ENCODE data around the gene CBX2.
"Not testable (repeated sequence)": the region's sequence is repeated elsewhere in the genome, so short reads cannot be mapped to it uniquely, and the experiment has no call there.

Gene CBX2

GRCh38 chr17:79743614-79744013, 34.3 kb upstream of the CBX2 start:
- no peak for DNase-seq

GRCh38 chr17:79745641-79746105, 32.3 kb upstream of the CBX2 start:
- no peak for DNase-seq

DNA sequence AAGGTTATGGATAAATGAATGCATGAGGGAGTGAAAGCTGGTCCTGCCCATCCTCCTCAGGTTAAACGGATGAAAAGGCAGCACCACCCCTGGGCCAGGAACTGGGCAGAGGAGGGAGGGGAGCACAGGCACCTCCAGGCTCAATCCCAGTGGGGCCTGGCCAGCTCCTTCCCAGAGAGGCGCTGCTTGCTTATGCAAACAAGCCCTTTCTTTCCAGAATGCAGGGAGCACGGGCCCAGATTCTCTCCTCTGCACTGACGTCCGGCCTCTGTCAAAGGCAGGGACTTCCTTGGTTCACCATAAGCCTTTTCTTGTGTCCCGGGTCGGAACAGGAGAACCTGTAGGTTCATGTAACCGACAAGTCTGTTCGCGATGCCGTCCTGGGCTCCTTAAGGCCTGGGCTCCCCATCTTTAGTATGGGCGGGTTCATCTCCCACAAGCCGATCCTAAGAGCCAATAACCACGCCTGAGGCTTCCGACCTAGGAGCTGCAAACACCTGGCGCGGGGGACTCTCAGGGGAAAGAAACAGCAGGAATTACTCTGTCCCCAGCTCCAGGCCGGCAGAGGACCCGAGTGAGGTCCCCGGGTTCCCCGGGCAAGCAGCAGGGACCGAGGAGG, 30.9 kb upstream of the CBX2 start:
- DNase-seq, result no peak

DNA sequence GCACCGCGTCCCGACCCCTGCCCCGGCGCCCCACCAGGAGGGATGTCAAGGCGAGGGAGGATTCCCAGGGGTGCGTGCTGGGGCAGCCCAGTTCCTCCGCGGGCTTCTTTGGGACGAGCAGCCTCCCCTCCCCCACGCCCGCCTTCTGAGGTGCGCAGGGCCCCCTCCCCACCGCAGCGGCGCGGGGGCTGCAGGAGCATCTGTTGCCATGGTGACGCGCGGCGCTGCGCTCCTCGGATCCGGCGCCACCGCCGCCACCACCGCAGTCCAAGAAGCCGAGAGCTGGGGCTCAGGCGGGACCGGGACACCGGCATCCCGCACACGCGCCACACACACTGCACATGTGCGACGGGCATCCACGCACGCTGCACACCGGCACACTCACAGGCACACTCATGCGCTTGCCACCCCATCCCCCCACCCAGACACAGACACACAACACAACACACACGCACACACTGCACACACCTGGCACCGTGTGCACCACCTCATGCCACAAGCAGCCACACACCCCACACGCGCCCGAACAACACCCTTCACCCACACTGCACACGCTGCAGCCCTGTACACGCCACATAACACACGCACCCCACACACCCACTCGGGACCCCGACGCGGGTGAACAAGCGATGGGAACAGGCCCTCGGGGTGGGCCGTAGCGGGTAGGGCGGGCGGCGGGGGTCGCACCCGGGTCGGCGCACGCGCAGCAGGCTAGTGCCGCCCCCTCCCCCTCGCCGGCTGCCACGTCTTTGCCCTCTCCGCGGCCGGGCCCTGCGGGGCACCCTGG, 30.2 kb upstream of the CBX2 start:
- DNase-seq, result no peak

- no peak for DNase-seq
These were observed 29.5 kb upstream of the CBX2 start for GRCh38 chr17:79748295-79749099.

- peak; percentile 3 for DNase-seq
These were observed 28.7 kb upstream of the CBX2 start for GRCh38 chr17:79749156-79749815.

GRCh38 chr17:79749958-79750357, 28.0 kb upstream of the CBX2 start:
- no peak for DNase-seq

DNA sequence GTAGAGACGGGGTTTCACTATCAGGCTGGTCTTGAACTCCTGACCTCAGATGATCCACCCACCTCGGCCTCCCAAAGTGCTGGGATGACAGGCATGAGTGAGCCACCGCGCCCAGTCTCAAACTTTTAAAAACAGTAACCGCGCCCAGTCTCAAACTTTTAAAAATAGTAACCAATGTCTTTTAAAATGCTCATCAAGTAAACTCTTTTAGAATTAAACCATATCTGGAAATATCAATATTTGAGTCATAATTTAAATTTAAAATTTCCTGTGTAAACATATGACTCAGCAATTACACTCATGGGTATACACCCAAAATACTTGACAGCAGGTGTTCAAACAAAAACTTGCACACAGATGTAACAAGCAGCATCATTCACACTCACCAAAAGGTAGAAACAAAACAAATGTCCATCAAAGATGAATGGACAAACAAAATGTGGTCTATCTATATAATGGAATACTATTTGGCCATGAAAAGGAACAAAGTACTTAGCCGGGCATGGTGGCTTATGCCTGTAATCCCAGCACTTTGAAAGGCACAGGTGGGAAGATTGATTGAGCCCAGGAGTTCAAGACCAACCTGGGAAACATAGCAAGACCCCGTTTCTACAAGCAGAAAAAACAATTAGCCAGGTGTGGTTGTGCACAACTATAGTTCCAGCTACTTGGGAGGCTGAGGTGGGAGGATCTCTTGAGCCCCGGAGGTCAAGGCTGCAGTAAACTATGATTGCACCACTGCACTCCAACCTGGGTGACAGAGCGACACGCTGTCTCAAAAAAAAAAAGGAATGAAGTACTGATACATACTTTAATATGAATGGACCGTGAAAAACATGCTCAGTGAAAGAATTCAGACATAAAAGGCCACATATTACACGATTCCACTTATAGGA, 27.1 kb upstream of the CBX2 start:
- DNase-seq, result no peak

DNA sequence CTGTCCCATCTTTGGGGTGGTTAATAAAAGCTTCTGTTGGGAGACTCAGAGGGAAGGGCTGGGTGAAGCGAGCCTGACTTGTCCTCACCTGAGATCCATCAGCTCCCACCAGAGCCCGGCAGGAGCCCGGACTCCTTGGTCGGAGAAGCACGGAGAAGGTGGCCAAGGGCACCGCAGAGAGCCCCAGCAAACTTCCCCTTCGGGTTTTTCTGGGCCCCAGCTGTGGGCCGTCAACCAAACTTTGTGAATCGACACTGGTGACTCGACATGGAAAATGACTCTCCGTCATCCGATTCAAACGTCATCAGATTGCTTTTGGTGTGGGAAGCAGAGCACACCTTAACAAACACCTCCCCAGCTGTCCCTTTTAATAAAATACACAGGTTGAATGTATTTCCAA, 25.8 kb upstream of the CBX2 start:
- DNase-seq, result no peak

DNA sequence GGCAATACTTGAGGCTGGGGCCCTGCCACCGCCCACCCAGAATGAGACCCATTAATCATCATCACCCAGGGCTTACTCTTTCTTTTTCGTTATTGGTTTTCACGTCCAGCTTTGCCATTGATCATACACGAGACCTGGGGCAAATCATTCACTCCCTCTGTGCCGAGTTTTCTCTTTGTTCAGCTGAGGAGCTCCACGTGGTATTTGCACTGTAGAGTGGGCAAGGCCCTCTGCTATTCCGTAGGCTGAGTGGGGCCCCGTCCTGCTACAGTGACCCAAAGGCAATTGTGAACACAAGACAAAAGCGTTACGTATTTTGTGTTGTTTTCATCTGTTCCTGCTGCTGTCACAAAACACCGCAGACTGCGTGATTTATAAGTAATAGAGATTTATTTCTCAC, 23.6 kb upstream of the CBX2 start:
- no peak for DNase-seq

GRCh38 chr17:79754903-79755302, 23.0 kb upstream of the CBX2 start:
- not testable (repeated sequence) for DNase-seq

- no peak for DNase-seq
These were observed 22.4 kb upstream of the CBX2 start for GRCh38 chr17:79755591-79755990.

DNA sequence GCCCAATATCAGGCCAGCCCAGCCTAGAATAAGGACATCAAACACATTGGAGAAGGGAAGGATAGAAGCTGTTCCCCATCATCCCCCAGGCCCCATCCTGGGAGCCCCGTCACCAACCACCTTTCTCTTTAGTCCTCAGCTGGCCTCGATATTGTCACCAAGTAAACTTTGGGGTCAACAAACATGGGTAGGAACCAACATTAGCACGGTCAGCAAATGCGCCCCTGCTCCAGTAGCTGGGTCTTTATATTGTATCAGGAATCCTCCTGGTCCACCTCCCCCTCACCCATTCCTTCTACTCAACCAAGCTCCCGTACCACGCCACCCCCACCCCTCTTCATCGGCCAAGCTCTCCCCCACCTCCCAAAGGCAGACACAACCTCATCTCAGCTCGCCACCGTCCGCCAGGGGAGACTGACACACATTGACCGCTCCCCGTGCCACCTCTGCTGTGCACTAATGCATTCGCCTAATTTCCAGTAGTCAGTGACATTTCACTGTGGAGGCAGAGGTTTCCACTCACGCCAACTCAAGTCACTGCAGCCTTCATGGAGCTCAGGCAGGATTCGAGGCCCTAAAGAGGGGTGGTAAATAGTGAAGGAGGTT, 20.7 kb upstream of the CBX2 start:
- DNase-seq, result no peak

- DNase-seq, result no peak
These were observed 19.7 kb upstream of the CBX2 start for GRCh38 chr17:79758271-79758670.

- no peak for DNase-seq
These were observed 17.6 kb upstream of the CBX2 start for GRCh38 chr17:79760197-79760906.

DNA sequence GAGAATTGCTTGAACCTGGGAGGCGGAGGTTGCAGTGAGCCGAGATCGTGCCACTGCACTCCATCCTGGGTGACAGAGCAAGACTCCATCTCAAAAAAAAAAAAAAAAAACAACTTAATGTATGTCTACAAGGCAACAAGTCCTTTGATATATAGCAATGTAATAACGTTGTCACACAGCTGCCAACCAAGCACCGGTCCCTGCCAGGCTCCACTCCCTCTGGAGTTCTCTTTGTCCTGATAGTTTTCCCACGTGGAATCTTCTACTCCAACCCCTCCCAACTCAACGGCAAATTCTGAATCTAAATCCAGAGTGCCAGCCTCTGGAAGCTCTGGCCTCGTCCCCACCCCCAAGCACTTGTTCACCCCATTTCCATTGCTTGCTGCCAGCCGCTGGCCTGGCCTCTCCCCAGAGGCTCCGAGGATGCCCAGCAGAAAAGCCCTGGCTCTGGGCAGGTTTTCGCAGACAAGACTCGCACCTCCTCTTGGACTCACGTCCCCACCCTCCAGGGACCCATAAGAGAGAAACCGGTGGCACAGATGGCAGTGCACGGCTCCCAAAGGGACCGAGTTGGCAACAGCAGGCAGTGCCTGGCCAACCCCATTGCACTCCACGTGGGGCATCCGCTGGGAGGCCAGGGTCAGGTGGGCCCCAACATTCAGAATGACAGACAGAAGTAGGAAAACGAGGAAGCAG, 15.9 kb upstream of the CBX2 start:
- DNase-seq, result no peak

GRCh38 chr17:79765708-79766107, 12.2 kb upstream of the CBX2 start:
- DNase-seq, result no peak

DNA sequence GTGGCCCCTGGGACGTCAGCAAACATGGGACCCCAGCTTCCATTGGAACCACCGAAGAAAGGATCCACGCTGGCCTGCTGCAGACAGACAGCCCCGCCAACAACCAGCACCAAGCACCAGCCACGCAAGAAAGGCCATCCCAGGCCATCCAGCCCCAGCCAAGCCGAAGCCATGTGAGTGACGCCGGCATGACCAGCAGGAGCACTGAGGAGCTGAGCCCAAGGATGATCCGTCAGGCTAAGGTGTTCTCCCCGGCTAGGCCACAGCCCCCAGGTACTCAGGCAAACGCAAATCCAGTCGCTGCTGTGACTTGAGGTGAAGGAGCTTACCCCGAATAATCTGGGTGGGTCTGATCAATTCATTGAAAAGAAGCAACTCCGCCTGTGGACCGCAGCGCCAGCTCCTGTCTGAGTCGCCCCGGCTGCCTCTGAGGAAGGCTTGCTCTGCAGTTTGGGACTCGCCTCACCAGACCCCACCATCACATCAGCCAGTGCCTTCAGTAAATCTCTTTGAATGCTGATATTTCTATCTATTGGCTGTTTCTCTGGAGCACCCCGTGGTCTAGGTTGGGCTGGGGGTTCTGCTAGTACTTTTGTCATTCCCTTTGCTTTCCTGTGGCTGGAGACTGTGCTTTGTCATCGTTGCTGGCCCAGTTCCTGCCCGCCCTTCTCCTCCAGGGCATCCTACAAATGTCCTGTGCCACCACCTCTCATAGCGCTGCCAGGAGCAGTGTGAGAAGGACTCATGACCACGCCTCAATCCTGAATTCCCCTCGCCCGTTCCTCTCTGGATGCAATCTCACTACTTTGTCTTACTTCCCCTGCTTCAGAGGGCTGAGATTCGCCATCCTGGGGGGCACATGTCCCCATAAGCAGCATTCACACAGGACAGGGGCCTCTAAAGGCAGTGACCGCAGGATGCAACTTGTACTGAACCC, 8.1 kb upstream of the CBX2 start:
- DNase-seq, result no peak

DNA sequence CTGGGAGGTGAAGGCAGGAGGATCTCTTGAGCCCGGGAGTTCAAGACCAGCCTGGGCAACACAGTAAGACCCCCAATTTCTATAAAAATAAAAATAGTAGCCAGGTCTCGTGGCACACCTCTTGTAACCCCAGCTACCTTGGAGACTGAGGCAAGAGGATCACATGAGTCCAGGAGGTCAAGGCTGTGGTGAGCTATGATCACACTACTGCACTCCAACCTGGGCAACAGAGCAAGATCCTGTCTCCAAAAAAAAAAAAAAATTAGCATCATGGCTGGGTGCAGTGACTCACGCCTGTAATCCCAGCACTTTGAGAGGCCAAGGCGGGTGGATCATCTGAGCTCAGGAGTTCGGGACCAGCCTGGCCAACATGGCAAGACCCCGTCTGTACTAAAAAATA, 6.7 kb upstream of the CBX2 start:
- no peak for DNase-seq

Measured in kidney glomerular epithelial cell (primary cell).